ENCODE results near the gene LMX1B. TPM values are rescaled to one million over a fixed set of nuclear protein-coding genes. Genes with fewer than 3 reads are reported as not detected.

LMX1B gene
- total RNA-seq, 1 experiment from 2014 or later: 2.6 TPM

- in situ Hi-C loops (cut with HindIII; ENCODE audit: low pct_unique_long_range_greater_than_20kb, low sequenced_read_pairs): no loop called here
- no peak for DNase-seq (ENCODE audit: low read depth, low spot score)
- Histone ChIP-seq H3K9me3 (ENCODE audit: control insufficient read depth, insufficient read depth, low read depth, low read length) (no peaks in the 10 kb centered on the region), H3K27ac (ENCODE audit: low read length) (no peak overlapping the region), H3K36me3 (ENCODE audit: control insufficient read depth, insufficient read depth, low read length) (no peaks in the 10 kb centered on the region), H3K4me1 (ENCODE audit: control insufficient read depth, insufficient read depth, low read length) (no peaks in the 10 kb centered on the region), H3K4me3 (ENCODE audit: low read depth in 2 of 2, low read length in 2 of 2) (no peak overlapping the region), H3K27me3 (ENCODE audit: control insufficient read depth, insufficient read depth, low read length) (no peaks in the 10 kb centered on the region)
- intact Hi-C loops (cut with micrococcal nuclease; ENCODE audit: unreplicated experiment): no loop called here
- BruUV-seq (replicated peaks): no TSS peak
- TF ChIP-seq, protein P1, sequence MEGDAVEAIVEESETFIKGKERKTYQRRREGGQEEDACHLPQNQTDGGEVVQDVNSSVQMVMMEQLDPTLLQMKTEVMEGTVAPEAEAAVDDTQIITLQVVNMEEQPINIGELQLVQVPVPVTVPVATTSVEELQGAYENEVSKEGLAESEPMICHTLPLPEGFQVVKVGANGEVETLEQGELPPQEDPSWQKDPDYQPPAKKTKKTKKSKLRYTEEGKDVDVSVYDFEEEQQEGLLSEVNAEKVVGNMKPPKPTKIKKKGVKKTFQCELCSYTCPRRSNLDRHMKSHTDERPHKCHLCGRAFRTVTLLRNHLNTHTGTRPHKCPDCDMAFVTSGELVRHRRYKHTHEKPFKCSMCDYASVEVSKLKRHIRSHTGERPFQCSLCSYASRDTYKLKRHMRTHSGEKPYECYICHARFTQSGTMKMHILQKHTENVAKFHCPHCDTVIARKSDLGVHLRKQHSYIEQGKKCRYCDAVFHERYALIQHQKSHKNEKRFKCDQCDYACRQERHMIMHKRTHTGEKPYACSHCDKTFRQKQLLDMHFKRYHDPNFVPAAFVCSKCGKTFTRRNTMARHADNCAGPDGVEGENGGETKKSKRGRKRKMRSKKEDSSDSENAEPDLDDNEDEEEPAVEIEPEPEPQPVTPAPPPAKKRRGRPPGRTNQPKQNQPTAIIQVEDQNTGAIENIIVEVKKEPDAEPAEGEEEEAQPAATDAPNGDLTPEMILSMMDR (IDR thresholded peaks at IDR 0.05): no peak
- TF ChIP-seq POLR2AphosphoS5 (IDR thresholded peaks at IDR 0.05; ENCODE audit: low read depth, low read length): no peak
- ChIA-PET CTCF (no interaction called here), POLR2A (no interaction called here)
- ATAC-seq: no peak
Observed at GRCh38 chr9:126682928-126683697, 69.4 kb downstream of the LMX1B start.

- ChIA-PET POLR2A (interaction anchor here (0.5 kb wide), 1 partner anchor 83 kb away, joined by 5 read pairs; no protein-coding TSS in a partner anchor), CTCF (no interaction called here)
- intact Hi-C loops (cut with micrococcal nuclease; ENCODE audit: unreplicated experiment) (no loop called here), in situ Hi-C loops (cut with HindIII; ENCODE audit: low pct_unique_long_range_greater_than_20kb, low sequenced_read_pairs) (no loop called here)
- TF ChIP-seq REST (IDR thresholded peaks at IDR 0.05; ENCODE audit: insufficient read depth in 1 of 2, low read depth in 2 of 2, low read length in 1 of 2) (no peak), TCF7L2 (IDR thresholded peaks at IDR 0.05; ENCODE audit: low read depth, low read length) (no peak), POLR2AphosphoS5 (IDR thresholded peaks at IDR 0.05; ENCODE audit: low read depth, low read length) (no peak), SIN3A (IDR thresholded peaks at IDR 0.05; ENCODE audit: borderline replicate concordance, insufficient read depth, low read depth, low read length) (no peak)
- TF ChIP-seq, protein P1 (IDR thresholded peaks at IDR 0.05): no peak
- BruUV-seq (replicated peaks): no TSS peak
- no peaks in the 10 kb centered on the region for H3K9me3 ChIP-seq (ENCODE audit: control insufficient read depth, insufficient read depth, low read depth, low read length)
- ATAC-seq (no peak), DNase-seq (ENCODE audit: low read depth, low spot score) (no peak)
- no peak overlapping the region for H3K27ac ChIP-seq (ENCODE audit: low read length)
- H3K4me1 ChIP-seq (ENCODE audit: control insufficient read depth, insufficient read depth, low read length): no peaks in the 10 kb centered on the region
- no peaks in the 10 kb centered on the region for H3K27me3 ChIP-seq (ENCODE audit: control insufficient read depth, insufficient read depth, low read length)
- H3K4me3 ChIP-seq (ENCODE audit: low read depth in 2 of 2, low read length in 2 of 2): no peak overlapping the region
- no peaks in the 10 kb centered on the region for H3K36me3 ChIP-seq (ENCODE audit: control insufficient read depth, insufficient read depth, low read length)
Observed at GRCh38 chr9:126683698-126684044, 69.9 kb downstream of the LMX1B start.
